Activated CD8-positive, alpha-beta T cell treated with anti-CD3 and anti-CD28 coated beads for 36 hours (primary cell): ENCODE results near the gene ARHGAP9. TPM values are rescaled to one million over a fixed set of nuclear protein-coding genes. Genes with fewer than 3 reads are reported as not detected.

Experiments used
- ATAC-seq: fragments of 200-7000 bp; cut with Tn5 transposase; one replicate; pipeline ENCODE4 v1.10.0; 2021; ENCODE audit warnings: mild to moderate bottlenecking, moderate library complexity
- CTCF ChIA-PET: fragments of 350-600 bp; sonication (Branson Sonifier 250); formaldehyde crosslinking; loops from one replicate; lab custom pipeline; 2021; ENCODE audit warnings: antibody characterized with exemption; lab: Charles Lee
- POLR2A ChIA-PET: fragments of 350-600 bp; sonication (Branson Sonifier 250); formaldehyde crosslinking; loops from one replicate; lab custom pipeline; 2021; ENCODE audit warnings: antibody characterized with exemption; lab: Charles Lee
- DNase-seq: peaks from one replicate; pipeline ENCODE4 v3.0.0-alpha.2; 2020
- H3K27ac Mint-ChIP-seq: one replicate; pipeline ENCODE4 v1.8.0; 2021; ENCODE audit warnings: mild to moderate bottlenecking, mixed read lengths
- H3K27me3 Mint-ChIP-seq: one replicate; pipeline ENCODE4 v1.8.0; 2021; ENCODE audit warnings: mixed read lengths
- H3K36me3 Mint-ChIP-seq: one replicate; pipeline ENCODE4 v1.8.0; 2021; ENCODE audit warnings: low read depth, mixed read lengths
- H3K4me1 Mint-ChIP-seq: one replicate; pipeline ENCODE4 v1.8.0; 2021; ENCODE audit warnings: low read depth, mixed read lengths
- H3K4me3 Mint-ChIP-seq: one replicate; pipeline ENCODE4 v1.8.0; 2021; ENCODE audit warnings: mild to moderate bottlenecking, moderate library complexity, mixed read lengths
- H3K9me3 Mint-ChIP-seq: one replicate; pipeline ENCODE4 v1.8.0; 2021; ENCODE audit warnings: mixed read lengths
- CTCF ChIP-seq: fragments of 200-600 bp; IDR thresholded peaks from one replicate; pipeline ENCODE4 v1.8.0; 2022; ENCODE audit warnings: antibody characterized with exemption, mild to moderate bottlenecking
- intact Hi-C: fragments of 100-400 bp; cut with micrococcal nuclease; formaldehyde crosslinking; loops from one replicate; pipeline ENCODE4 v1.10.0; 2022
- total RNA-seq, 2 experiments: library from RNA; stranded (reverse); gene quantifications; one replicate each; pipeline ENCODE4 v1.2.3, GENCODE V29; 2021

The ARHGAP9 gene
- total RNA-seq, 2 experiments from 2014 or later: 125 to 128 TPM

GRCh38 chr12:57460841-57461275, 18.8 kb downstream of the ARHGAP9 start:
- Mint-ChIP-seq H3K27me3 (peaks cover 4% of the 10 kb centered on the region), H3K36me3 (no peaks in the 10 kb centered on the region), H3K27ac (no peak overlapping the region), H3K9me3 (no peaks in the 10 kb centered on the region), H3K4me3 (peak overlapping the region; percentile 86), H3K4me1 (peaks cover 50% of the 10 kb centered on the region)
- CTCF ChIA-PET: interaction anchor here (1.1 to 6.8 kb wide), 9 partner anchors 8 to 219 kb away, joined by 3 to 152 read pairs (median 6); partner anchors contain the start of genes ARHGAP9 and INHBC
- intact Hi-C loops: no loop called here
- DNase-seq (no peak), ATAC-seq (no peak)
- POLR2A ChIA-PET: interaction anchor here (0.8 to 5.8 kb wide), 6 partner anchors 9 to 59 kb away, joined by 3 to 50 read pairs (median 6); partner anchors contain the start of gene ARHGAP9
- TF ChIP-seq CTCF: no peak

- no peaks in the 10 kb centered on the region for H3K9me3 Mint-ChIP-seq
Observed at GRCh38 chr12:57460468-57460784, 19.2 kb downstream of the ARHGAP9 start.

GRCh38 chr12:57459750-57460467, 19.8 kb downstream of the ARHGAP9 start, which contains the start of gene GLI1:
Gene GLI1 (plus strand): TSS chr12:57459785. CDS start chr12:57463692, 3,907 bp downstream.
- POLR2A ChIA-PET: interaction anchor here (1.0 to 5.8 kb wide), 6 partner anchors 9 to 58 kb away, joined by 3 to 50 read pairs (median 7); partner anchors contain the start of gene ARHGAP9
- DNase-seq (no peak), ATAC-seq (no peak)
- peak within 1 kb of the TSS; percentile 96 for H3K27ac Mint-ChIP-seq
- H3K9me3 Mint-ChIP-seq: no peaks in the 10 kb centered on the region
- intact Hi-C loops: loop anchor here (5.0 to 10.0 kb wide), 2 partner anchors 155 to 198 kb away; no protein-coding TSS in a partner anchor
- peak within 1 kb of the TSS; percentile 86 for H3K4me3 Mint-ChIP-seq
- TF ChIP-seq CTCF: no peak
- H3K27me3 Mint-ChIP-seq: peaks cover 4% of the 10 kb centered on the region
- H3K4me1 Mint-ChIP-seq: peaks cover 57% of the 10 kb centered on the region
- CTCF ChIA-PET: interaction anchor here (1.0 to 6.8 kb wide), 34 partner anchors 7 to 381 kb away, joined by 3 to 152 read pairs (median 5); partner anchors contain the start of genes ARHGAP9, INHBC, NEMP1 and OS9
- H3K36me3 Mint-ChIP-seq: no peaks in the 10 kb centered on the region

More at GRCh38 chr12:57460468-57460784, 19.2 kb downstream of the ARHGAP9 start:
- H3K36me3 Mint-ChIP-seq: no peaks in the 10 kb centered on the region
- ChIA-PET CTCF (interaction anchor here (1.1 to 6.8 kb wide), 9 partner anchors 8 to 219 kb away, joined by 3 to 152 read pairs (median 6); partner anchors contain the start of genes ARHGAP9 and INHBC), POLR2A (interaction anchor here (0.8 to 5.8 kb wide), 6 partner anchors 9 to 59 kb away, joined by 3 to 50 read pairs (median 6); partner anchors contain the start of gene ARHGAP9)
- TF ChIP-seq CTCF: no peak
- H3K4me1 Mint-ChIP-seq: peaks cover 54% of the 10 kb centered on the region
- peaks cover 4% of the 10 kb centered on the region for H3K27me3 Mint-ChIP-seq
- DNase-seq (peak; percentile 58), ATAC-seq (no peak)
- intact Hi-C loops: no loop called here
- H3K4me3 Mint-ChIP-seq: peak overlapping the region; percentile 86
- no peak overlapping the region for H3K27ac Mint-ChIP-seq

GRCh38 chr12:57459055-57459749, 20.5 kb downstream of the ARHGAP9 start:
- Mint-ChIP-seq H3K27ac (peak overlapping the region; percentile 96), H3K36me3 (no peaks in the 10 kb centered on the region), H3K27me3 (peaks cover 4% of the 10 kb centered on the region), H3K4me1 (peaks cover 63% of the 10 kb centered on the region), H3K4me3 (peak overlapping the region; percentile 86), H3K9me3 (no peaks in the 10 kb centered on the region)
- TF ChIP-seq CTCF: peak; percentile 90
- ATAC-seq (peak; percentile 75), DNase-seq (peak; percentile 98)
- ChIA-PET CTCF (interaction anchor here (0.6 to 6.8 kb wide), 62 partner anchors 9 to 380 kb away, joined by 3 to 152 read pairs (median 4); partner anchors contain the start of genes ARHGAP9, DDIT3, INHBC and NEMP1), POLR2A (interaction anchor here (0.5 to 5.8 kb wide), 10 partner anchors 9 to 238 kb away, joined by 3 to 50 read pairs (median 3); partner anchors contain the start of gene ARHGAP9)
- intact Hi-C loops: loop anchor here (5.0 to 10.0 kb wide), 2 partner anchors 154 to 197 kb away; no protein-coding TSS in a partner anchor
